ENCODE results near the gene RHOBTB1.

- no peak for TF ChIP-seq CTCF (IDR thresholded peaks at IDR 0.05; ENCODE audit: low read length)
- no peak for TF ChIP-seq EZH2 (IDR thresholded peaks at IDR 0.05; ENCODE audit: borderline replicate concordance, low read length)
Observed at GRCh38 chr10:60911715-60912114, 32.3 kb downstream of the RHOBTB1 start.

All from OCI-LY1 (cell line).